Kidney glomerular epithelial cell (primary cell): ENCODE measurements around the gene CCDC78.

Source experiments
- DNase-seq: peaks from one replicate; lab custom pipeline; 2025; lab: John Stamatoyannopoulos, UW

The CCDC78 gene

DNA sequence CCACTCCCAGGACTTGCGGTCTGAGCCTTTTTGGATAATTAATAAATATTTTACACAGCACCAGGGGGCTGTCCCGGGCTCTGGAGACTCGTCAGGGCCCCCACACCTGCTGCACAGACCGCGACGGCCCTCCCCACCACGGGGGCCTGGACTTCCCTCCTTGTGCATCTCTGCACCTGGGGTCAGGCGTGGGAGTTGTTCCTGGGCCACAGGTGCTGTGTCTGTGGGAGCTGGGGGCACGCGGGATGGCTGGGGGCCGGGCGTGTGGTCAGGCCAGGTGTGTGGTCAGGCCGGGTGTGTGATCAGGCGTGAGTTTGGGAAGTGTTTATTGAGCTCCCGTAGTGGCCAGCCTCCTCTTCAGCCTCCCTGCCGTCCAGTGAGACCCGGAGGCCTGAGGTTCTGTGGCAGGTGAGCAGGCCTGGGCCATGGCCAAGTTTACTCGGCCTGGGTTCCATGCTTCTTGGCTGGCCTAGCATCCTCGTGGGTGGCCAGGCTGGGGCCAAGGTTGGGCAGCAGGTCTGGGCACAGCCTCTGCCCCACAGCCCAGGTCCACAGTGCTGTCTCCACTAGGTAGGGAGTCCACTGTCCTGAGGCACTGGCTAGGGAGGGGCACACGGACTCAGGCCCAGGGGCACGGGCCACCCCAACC, 47.9 kb downstream of the CCDC78 start:
- no peak for DNase-seq

DNA sequence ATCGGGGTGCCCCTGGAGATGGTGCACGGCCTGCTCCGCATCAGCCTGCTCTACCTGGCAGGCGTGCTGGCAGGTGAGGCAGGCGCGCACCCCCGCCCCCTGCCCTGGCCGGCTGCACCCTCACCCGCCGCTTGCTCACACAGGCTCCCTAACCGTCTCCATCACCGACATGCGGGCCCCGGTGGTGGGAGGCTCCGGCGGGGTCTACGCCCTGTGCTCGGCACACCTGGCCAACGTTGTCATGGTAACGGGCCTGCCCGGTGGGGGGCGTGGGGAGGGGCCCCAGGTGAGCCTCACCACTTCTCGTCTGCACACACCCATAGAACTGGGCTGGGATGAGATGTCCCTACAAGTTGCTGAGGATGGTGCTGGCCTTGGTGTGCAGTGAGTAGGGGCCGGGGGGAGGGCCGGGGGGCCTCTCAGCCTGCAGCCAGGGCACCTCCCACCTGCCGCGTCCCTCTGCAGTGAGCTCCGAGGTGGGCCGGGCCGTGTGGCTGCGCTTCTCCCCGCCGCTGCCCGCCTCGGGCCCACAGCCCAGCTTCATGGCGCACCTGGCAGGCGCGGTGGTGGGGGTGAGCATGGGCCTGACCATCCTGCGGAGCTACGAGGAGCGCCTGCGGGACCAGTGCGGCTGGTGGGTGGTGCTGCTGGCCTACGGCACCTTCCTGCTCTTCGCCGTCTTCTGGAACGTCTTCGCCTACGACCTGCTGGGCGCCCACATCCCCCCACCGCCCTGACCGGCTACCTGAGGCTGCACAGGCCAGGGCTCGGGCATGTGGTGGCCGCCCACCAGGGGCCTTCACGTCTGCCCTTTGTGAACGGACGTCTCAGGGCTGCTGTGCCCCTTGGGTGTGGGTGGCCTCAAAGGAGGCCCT, 48.7 kb downstream of the CCDC78 start:
- no peak for DNase-seq

- DNase-seq: no peak
Measured at GRCh38 chr16:676913-677312, 49.3 kb downstream of the CCDC78 start.

GRCh38 chr16:676565-676902, 49.7 kb downstream of the CCDC78 start:
- no peak for DNase-seq

DNA sequence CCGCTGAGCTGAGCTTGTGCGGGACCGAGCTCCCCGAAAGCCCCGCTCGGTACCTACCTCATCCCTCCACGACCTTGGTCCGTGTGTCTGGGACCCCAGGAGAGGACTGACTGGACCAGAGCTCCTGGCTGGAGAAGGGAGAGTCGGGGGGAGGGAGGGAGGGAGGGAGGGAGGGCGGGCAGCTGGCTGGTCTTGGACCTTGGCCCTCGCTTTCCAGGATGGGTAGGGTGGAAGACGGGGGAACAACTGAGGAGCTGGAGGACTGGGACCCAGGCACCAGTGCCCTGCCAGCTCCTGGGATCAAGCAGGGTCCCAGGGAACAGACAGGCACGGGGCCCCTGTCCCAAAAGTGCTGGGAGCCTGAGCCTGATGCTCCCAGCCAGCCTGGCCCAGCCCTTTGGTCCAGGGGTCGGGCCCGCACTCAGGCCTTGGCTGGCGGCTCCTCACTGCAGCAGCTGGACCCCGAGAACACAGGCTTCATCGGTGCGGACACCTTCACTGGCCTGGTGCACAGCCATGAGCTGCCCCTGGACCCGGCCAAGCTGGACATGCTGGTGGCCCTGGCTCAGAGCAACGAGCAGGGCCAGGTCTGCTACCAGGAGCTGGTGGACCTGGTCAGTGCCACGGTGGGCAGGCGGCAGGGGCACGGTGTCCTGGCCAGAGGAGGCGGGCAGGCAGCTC, 50.2 kb downstream of the CCDC78 start:
- DNase-seq: no peak

- DNase-seq: no peak
Measured at GRCh38 chr16:674968-675883, 51.0 kb downstream of the CCDC78 start, which contains the start of gene RHBDL1. RHBDL1 (plus strand) TSS chr16:675671; CDS start chr16:675791, 120 bp downstream.

- no peak for DNase-seq
Measured at GRCh38 chr16:674214-674881, 51.9 kb downstream of the CCDC78 start.

GRCh38 chr16:673399-673991, 52.7 kb downstream of the CCDC78 start:
- DNase-seq: no peak

GRCh38 chr16:672851-673250, 53.4 kb downstream of the CCDC78 start:
- DNase-seq: no peak
